SH-SY5Y (cell line): ENCODE results near the gene ASPG.

ENCODE experiments used
- GATA2 ChIP-seq: IDR thresholded peaks from 2 replicates; pipeline ENCODE4 v1.6.1; 2011; ENCODE audit warnings: mild to moderate bottlenecking, low read depth, low read length
- GATA3 ChIP-seq: IDR thresholded peaks from 2 replicates; pipeline ENCODE4 v1.6.1; 2011; ENCODE audit warnings: low read depth, mild to moderate bottlenecking, low read length, moderate library complexity

DNA sequence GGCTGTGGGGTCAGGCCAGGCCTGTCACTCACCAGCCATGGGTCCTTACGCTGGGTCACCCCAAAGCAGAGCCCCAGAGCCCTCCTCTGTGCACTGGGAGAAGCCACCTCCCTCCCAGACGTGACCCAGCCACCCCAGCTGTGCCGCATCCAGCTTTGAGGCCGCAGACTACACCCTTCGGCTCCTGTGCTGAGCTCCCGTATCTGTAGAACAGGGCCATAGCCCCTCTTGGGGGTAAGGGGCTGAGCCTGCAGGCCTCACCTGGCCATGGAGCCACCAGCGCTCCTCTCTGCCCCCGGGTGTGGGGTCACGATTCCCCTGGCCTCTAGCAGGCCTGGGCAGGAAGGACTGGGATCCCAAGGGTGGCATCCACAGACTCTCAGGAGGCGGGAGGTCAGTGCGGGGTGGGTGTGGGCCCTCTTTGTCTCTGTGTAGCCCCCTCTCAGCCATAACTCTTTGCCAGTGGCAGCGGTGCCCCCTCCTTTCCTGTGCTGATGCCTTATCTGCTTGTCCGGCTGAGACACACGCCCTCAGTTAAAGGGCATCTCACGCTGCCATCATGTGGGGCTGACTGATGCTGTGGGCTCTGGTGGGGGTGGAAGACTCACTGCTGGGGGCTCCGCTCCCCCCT, 16.3 kb downstream of the ASPG start:
- TF ChIP-seq GATA2 = no peak
- no peak for TF ChIP-seq GATA3
